Tibial artery (tissue), 4 donors: ENCODE data around the gene GBP3.

ENCODE experiments used
- DNase-seq, 2 donors: peaks; one replicate each; pipeline ENCODE4 v3.0.0-alpha.2; 2019
- H3K27ac ChIP-seq, 2 donors: fragments of 200-600 bp; sonication (generic) in 1 of 2; 1 replicate in 1 of 2; 2 replicates in 1 of 2; pipeline ENCODE4 v1.5.1; 2018 to 2019; ENCODE audit warnings: mild to moderate bottlenecking in 1 of 2
- H3K27me3 ChIP-seq, 2 donors: fragments of 200-600 bp; sonication (generic) in 1 of 2; one replicate each; pipeline versions ENCODE4 v1.5.1 to v1.6.0; 2016 to 2019
- H3K36me3 ChIP-seq, 3 donors: fragments of 200-600 bp; sonication (generic) in 2 of 3; one replicate each; pipeline ENCODE4 v1.5.1; 2016 to 2019; ENCODE audit warnings: mild to moderate bottlenecking in 2 of 3
- H3K4me1 ChIP-seq, 4 donors: fragments of 200-600 bp; sonication (generic) in 2 of 4; 1 replicate in 3 of 4; 2 replicates in 1 of 4; pipeline ENCODE4 v1.5.1; 2016 to 2019
- H3K4me3 ChIP-seq, 2 donors: fragments of 200-600 bp; sonication (generic) in 1 of 2; 1 replicate in 1 of 2; 2 replicates in 1 of 2; pipeline ENCODE4 v1.5.1; 2018 to 2019; ENCODE audit warnings: mild to moderate bottlenecking in 2 of 2
- H3K9me3 ChIP-seq, 3 donors: fragments of 200-600 bp; sonication (generic) in 1 of 3; one replicate each; pipeline ENCODE4 v1.5.1; 2016 to 2019
- CTCF ChIP-seq, 2 experiments: fragments of 200-600 bp in 1 of 2; fragments of 450-650 bp in 1 of 2; IDR thresholded peaks; one replicate each; pipeline ENCODE4 v1.5.1; 2017 to 2019; ENCODE audit warnings: antibody characterized with exemption in 2 of 2, mild to moderate bottlenecking in 1 of 2, moderate library complexity in 1 of 2
- intact Hi-C: fragments of 100-400 bp; cut with DNase I; formaldehyde crosslinking; loops from one replicate; pipeline ENCODE4 v1.15.0; 2023; ENCODE audit warnings: low total_unique reads

Gene GBP3

GRCh38 chr1:89064632-89065031 is 42.0 kb upstream of the GBP3 start:
- DNase-seq = no peak
- Histone ChIP-seq H3K4me3 (peak overlapping the region; percentile 52 to 57), H3K9me3 (no peaks in the 10 kb centered on the region), H3K27ac (peak overlapping the region; percentile 81), H3K27me3 (no peaks in the 10 kb centered on the region), H3K4me1 (peaks cover 0 to 46% (median 2%) of the 10 kb centered on the region in 4 donors), H3K36me3 (peaks cover 4 to 10% (median 7%) of the 10 kb centered on the region in 3 donors)
- intact Hi-C loops = no loop called here
- TF ChIP-seq CTCF (IDR thresholded peaks at IDR 0.05) = no peak

DNA sequence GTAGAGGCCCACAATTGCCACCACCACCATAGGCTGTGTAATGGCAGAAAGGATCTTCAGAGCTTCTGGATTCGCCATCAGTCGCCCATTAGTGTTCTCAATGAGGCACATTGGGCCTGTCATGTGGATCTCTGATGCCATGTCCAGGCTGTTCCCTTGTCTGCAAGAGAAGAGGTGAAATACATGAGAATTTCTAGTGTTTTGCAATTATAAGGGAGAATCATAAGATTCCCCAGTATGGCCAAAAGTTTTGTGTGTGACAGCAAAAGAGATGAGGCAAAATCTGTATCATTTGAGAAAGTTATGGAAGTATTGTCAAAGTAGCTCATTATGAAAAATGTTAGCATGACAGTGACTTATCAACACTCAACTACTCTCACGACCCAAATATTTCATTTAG is 40.4 kb upstream of the GBP3 start:
- intact Hi-C loops = no loop called here
- TF ChIP-seq CTCF (IDR thresholded peaks at IDR 0.05) = no peak
- peaks cover 18 to 25% (median 22%) of the 10 kb centered on the region in 3 donors for H3K36me3 ChIP-seq
- H3K4me3 ChIP-seq = no peak overlapping the region
- H3K27ac ChIP-seq = peak overlapping the region in 1 of 2 donors; percentile 81
- no peak for DNase-seq
- no peaks in the 10 kb centered on the region for H3K27me3 ChIP-seq
- no peaks in the 10 kb centered on the region for H3K9me3 ChIP-seq
- H3K4me1 ChIP-seq = peaks cover 0 to 46% (median 2%) of the 10 kb centered on the region in 4 donors

- intact Hi-C loops = no loop called here
Measured at GRCh38 chr1:89060091-89060490, 37.4 kb upstream of the GBP3 start.

DNA sequence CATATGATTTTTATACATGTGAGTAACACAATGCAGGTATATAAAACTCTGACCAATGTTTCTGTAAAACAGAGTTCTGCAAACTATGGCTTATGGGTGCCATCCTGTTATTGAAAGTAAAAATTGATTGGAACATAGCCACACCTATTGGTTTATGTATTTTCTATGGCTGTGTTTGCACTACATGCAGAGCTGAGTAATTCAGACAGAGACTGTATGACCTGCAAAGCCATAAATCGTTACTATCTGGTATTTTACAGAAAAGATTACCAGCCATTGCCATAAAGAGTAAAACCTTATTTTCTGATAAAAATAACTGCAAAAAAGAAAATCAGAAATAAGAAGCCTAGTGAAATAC is 29.3 kb upstream of the GBP3 start:
- H3K27me3 ChIP-seq = no peaks in the 10 kb centered on the region
- intact Hi-C loops = no loop called here
- no peak for TF ChIP-seq CTCF (IDR thresholded peaks at IDR 0.05)
- H3K36me3 ChIP-seq = peaks cover 58 to 71% (median 65%) of the 10 kb centered on the region in 3 donors
- H3K9me3 ChIP-seq = no peaks in the 10 kb centered on the region
- no peaks in the 10 kb centered on the region for H3K4me1 ChIP-seq
- no peak overlapping the region for H3K4me3 ChIP-seq
- DNase-seq = no peak
- no peak overlapping the region for H3K27ac ChIP-seq

More at GRCh38 chr1:89060091-89060490, 37.4 kb upstream of the GBP3 start:
- Histone ChIP-seq H3K9me3 (no peaks in the 10 kb centered on the region), H3K27ac (no peak overlapping the region), H3K4me3 (no peak overlapping the region), H3K27me3 (no peaks in the 10 kb centered on the region), H3K36me3 (peaks cover 45 to 54% (median 49%) of the 10 kb centered on the region in 3 donors), H3K4me1 (peaks cover 0 to 39% (median 2%) of the 10 kb centered on the region in 4 donors)
- DNase-seq = no peak
- no peak for TF ChIP-seq CTCF (IDR thresholded peaks at IDR 0.05)

GRCh38 chr1:89051300-89051954 is 28.8 kb upstream of the GBP3 start:
- intact Hi-C loops = no loop called here
- TF ChIP-seq CTCF (IDR thresholded peaks at IDR 0.05) = no peak
- H3K27me3 ChIP-seq = no peaks in the 10 kb centered on the region
- no peaks in the 10 kb centered on the region for H3K4me1 ChIP-seq
- no peak overlapping the region for H3K4me3 ChIP-seq
- H3K9me3 ChIP-seq = no peaks in the 10 kb centered on the region
- DNase-seq = no peak
- peaks cover 53 to 66% (median 60%) of the 10 kb centered on the region in 3 donors for H3K36me3 ChIP-seq
- H3K27ac ChIP-seq = no peak overlapping the region
